LNCAP (cell line): ENCODE measurements around the gene AP1S1.

ENCODE experiments used
- TF ChIP-seq, protein P1 (sequence below): fragments of 450-650 bp; IDR thresholded peaks from 2 replicates; pipeline ENCODE4 v1.5.1; 2017; ENCODE audit warnings: mild to moderate bottlenecking

Gene AP1S1

DNA sequence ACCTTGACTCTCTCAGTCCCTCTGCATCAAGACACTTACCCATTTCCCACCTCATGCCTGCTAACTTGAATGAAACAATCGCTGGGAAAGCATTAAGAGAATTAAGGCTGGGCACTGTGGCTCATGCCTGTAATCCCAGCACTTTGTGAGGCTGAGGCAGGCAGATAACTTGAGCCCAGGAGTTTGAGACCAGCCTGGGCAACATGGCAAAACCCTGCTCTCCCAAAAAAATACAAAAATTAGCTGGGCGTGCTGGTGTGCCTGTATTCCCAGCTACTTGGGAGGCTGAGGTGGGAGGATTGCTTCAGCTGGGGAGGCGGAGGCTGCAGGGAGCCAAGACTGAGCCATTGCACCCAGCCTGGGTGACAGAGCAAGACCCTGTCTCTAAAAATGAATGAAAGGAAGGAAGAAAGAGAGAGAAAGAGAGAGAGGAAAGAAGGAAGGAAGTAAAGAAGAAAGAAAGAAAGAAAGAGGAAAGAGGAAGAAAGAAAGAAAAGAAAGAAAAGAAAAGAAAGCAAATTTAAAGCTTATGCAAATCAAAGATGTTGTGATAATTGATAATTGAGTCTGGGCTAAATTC is 26.7 kb upstream of the AP1S1 start:
- TF ChIP-seq, protein P1, sequence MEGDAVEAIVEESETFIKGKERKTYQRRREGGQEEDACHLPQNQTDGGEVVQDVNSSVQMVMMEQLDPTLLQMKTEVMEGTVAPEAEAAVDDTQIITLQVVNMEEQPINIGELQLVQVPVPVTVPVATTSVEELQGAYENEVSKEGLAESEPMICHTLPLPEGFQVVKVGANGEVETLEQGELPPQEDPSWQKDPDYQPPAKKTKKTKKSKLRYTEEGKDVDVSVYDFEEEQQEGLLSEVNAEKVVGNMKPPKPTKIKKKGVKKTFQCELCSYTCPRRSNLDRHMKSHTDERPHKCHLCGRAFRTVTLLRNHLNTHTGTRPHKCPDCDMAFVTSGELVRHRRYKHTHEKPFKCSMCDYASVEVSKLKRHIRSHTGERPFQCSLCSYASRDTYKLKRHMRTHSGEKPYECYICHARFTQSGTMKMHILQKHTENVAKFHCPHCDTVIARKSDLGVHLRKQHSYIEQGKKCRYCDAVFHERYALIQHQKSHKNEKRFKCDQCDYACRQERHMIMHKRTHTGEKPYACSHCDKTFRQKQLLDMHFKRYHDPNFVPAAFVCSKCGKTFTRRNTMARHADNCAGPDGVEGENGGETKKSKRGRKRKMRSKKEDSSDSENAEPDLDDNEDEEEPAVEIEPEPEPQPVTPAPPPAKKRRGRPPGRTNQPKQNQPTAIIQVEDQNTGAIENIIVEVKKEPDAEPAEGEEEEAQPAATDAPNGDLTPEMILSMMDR: no peak

DNA sequence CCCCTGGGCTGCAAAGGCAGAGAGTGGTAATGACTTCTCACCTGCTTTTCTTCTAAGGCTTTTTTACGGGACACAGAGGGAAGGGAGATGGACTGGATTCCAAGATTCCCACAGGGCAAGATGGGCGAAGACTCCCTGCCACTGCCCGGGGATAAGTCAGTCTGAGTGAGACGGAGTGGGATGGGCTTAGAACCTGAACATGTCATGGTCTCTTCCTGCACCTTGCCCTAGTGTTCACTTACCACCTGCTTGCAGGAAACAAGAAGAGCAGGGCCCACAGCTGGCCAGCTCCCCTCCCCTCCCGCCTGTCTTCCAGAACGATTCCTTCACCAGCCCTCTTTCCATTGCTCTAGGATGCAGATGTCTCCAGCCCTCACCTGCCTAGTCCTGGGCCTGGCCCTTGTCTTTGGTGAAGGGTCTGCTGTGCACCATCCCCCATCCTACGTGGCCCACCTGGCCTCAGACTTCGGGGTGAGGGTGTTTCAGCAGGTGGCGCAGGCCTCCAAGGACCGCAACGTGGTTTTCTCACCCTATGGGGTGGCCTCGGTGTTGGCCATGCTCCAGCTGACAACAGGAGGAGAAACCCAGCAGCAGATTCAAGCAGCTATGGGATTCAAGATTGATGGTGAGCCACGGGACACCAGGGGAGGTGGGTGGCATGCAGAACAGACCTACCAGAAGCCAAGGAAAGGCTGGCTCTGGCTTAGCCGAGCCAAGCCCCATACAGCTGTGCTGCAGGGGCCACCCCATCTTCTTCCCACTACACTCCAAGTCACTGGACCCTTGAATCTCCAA is 26.0 kb upstream of the AP1S1 start:
- TF ChIP-seq, protein P1: no peak

DNA sequence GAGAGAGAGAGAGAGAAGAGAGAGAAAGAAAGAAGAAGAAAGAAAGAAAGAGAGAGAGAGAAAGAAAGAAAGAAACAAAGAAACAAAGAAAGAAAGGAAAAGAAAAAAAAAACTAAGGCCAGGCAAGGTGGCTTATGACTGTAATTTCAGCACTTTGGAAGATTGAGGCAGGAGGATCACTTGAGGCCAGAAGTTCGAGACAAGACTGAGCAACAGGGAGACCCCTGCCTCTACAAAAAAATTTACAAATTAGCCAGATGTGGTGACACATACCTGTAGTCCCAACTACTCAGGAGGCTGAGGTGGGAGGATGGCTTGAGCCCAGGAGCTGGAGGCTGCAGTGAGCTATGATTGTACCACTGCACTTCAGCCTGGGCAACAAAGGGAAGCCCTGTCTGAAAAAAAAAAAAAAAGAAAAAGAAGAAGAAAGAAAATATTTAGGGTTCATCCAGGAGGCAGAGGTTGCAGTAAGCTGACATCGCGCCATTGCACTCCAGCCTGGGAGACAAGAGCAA is 24.6 kb upstream of the AP1S1 start:
- TF ChIP-seq, protein P1: no peak

DNA sequence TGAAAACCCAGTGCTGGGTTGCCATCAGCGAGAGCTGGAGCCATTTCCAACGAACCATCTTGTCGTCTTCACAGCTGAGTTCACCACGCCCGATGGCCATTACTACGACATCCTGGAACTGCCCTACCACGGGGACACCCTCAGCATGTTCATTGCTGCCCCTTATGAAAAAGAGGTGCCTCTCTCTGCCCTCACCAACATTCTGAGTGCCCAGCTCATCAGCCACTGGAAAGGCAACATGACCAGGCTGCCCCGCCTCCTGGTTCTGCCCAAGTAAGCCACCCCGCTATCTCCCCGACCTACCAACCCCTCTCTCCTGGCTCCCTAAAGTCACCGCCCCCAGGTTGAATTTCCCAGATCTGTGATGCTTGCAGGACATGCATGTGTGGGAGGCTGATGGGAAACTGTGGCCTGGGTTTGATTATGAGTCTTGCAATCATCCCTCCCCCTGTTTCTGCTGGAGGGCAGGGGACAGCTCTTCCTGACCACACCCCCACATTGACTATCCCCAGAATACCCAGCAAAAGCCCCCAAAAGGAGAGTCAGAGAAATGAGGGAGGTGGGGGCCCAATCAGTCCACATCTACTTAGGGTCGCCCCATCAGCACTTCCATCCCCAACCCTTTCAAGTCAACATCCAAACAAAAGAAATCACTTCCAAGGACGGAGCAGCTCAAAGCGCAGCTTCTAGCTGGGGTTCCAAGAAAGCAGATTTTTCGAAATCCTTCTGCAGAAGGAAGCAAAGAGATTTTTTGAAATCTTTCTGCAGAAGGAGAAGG is 20.5 kb upstream of the AP1S1 start:
- TF ChIP-seq, protein P1: no peak

DNA sequence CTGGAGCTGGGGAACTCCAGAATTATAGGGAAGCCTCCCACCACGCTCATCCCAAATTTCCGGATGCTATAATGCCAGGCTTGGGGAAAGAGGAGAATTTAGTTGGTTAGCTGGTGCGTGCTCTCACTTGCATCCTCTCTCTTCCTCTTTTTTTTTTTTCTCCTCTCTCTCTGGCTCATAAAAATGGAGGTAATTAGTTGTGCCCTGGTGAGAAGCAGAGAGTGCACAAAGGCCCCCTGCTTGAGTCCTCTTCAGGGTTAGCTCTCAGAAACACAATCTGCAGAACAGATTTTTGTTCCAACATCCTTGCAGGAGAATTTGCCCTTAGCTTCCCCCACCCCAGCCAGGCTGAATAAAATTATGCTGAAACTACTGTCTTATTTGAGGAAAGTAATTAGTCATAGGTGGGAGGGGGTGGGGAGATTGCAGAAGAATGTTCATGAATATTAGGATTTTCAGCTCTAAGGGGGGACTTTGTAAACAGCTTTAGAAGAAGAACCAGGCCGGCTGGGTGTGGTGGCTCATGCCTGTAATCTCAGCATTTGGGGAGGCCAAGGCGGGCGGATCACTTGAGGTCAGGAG is 19.8 kb upstream of the AP1S1 start:
- TF ChIP-seq, protein P1: no peak

DNA sequence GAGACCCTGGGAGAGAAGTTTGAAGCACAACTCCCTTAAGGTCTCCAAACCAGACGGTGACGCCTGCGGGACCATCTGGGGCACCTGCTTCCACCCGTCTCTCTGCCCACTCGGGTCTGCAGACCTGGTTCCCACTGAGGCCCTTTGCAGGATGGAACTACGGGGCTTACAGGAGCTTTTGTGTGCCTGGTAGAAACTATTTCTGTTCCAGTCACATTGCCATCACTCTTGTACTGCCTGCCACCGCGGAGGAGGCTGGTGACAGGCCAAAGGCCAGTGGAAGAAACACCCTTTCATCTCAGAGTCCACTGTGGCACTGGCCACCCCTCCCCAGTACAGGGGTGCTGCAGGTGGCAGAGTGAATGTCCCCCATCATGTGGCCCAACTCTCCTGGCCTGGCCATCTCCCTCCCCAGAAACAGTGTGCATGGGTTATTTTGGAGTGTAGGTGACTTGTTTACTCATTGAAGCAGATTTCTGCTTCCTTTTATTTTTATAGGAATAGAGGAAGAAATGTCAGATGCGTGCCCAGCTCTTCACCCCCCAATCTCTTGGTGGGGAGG is 16.5 kb upstream of the AP1S1 start:
- TF ChIP-seq, protein P1: no peak
